Measurements from ENCODE around the gene SVIL.
"Not testable (repeated sequence)": the region's sequence is repeated elsewhere in the genome, so short reads cannot be mapped to it uniquely, and the experiment has no call there.

The SVIL gene

GRCh38 chr10:29448125-29448524 lies 186.6 kb downstream of the SVIL start:
- no peak for DNase-seq
- Mint-ChIP-seq H3K9me3 (no peaks in the 10 kb centered on the region), H3K4me3 (no peak overlapping the region), H3K27me3 (ENCODE audit: low read depth, poor library complexity) (peaks cover 20% of the 10 kb centered on the region), H3K27ac (no peak overlapping the region), H3K4me1 (no peaks in the 10 kb centered on the region), H3K36me3 (ENCODE audit: low read depth) (no peaks in the 10 kb centered on the region)
- TF ChIP-seq CTCF (IDR thresholded peaks at IDR 0.05) = no peak

- Mint-ChIP-seq H3K27ac (no peak overlapping the region), H3K4me3 (no peak overlapping the region), H3K4me1 (no peaks in the 10 kb centered on the region), H3K9me3 (no peaks in the 10 kb centered on the region), H3K36me3 (ENCODE audit: low read depth) (no peaks in the 10 kb centered on the region), H3K27me3 (ENCODE audit: low read depth, poor library complexity) (peaks cover 17% of the 10 kb centered on the region)
- TF ChIP-seq CTCF (IDR thresholded peaks at IDR 0.05) = no peak
- no peak for DNase-seq
Measured at GRCh38 chr10:29446327-29446726, 188.4 kb downstream of the SVIL start.

- peaks cover 3% of the 10 kb centered on the region for H3K36me3 Mint-ChIP-seq (ENCODE audit: low read depth)
- DNase-seq = no peak
Measured at GRCh38 chr10:29443745-29444523, 190.8 kb downstream of the SVIL start.

GRCh38 chr10:29440981-29441380 lies 193.8 kb downstream of the SVIL start:
- no peak for TF ChIP-seq CTCF (IDR thresholded peaks at IDR 0.05)
- Mint-ChIP-seq H3K9me3 (peaks cover 34% of the 10 kb centered on the region), H3K27ac (no peak overlapping the region), H3K4me3 (no peak overlapping the region), H3K4me1 (no peaks in the 10 kb centered on the region), H3K27me3 (ENCODE audit: low read depth, poor library complexity) (peaks cover 7% of the 10 kb centered on the region), H3K36me3 (ENCODE audit: low read depth) (peaks cover 5% of the 10 kb centered on the region)
- DNase-seq = no peak

More at GRCh38 chr10:29443745-29444523, 190.8 kb downstream of the SVIL start:
- TF ChIP-seq CTCF (IDR thresholded peaks at IDR 0.05) = no peak
- no peak overlapping the region for H3K4me3 Mint-ChIP-seq
- H3K27me3 Mint-ChIP-seq (ENCODE audit: low read depth, poor library complexity) = peaks cover 10% of the 10 kb centered on the region
- H3K9me3 Mint-ChIP-seq = peaks cover 12% of the 10 kb centered on the region
- H3K4me1 Mint-ChIP-seq = no peaks in the 10 kb centered on the region
- no peak overlapping the region for H3K27ac Mint-ChIP-seq

GRCh38 chr10:29439005-29439404 lies 195.8 kb downstream of the SVIL start:
- H3K4me3 Mint-ChIP-seq; H3K36me3 Mint-ChIP-seq (ENCODE audit: low read depth); H3K27ac Mint-ChIP-seq; H3K27me3 Mint-ChIP-seq (ENCODE audit: low read depth, poor library complexity); H3K4me1 Mint-ChIP-seq; DNase-seq: not testable (repeated sequence)
- peaks cover 38% of the 10 kb centered on the region for H3K9me3 Mint-ChIP-seq

- DNase-seq = no peak
- no peak for TF ChIP-seq CTCF (IDR thresholded peaks at IDR 0.05)
- H3K4me3 Mint-ChIP-seq = no peak overlapping the region
- H3K27ac Mint-ChIP-seq = no peak overlapping the region
- H3K9me3 Mint-ChIP-seq = peaks cover 38% of the 10 kb centered on the region
- H3K4me1 Mint-ChIP-seq = no peaks in the 10 kb centered on the region
- no peaks in the 10 kb centered on the region for H3K27me3 Mint-ChIP-seq (ENCODE audit: low read depth, poor library complexity)
- peaks cover 5% of the 10 kb centered on the region for H3K36me3 Mint-ChIP-seq (ENCODE audit: low read depth)
Measured at GRCh38 chr10:29438271-29438670, 196.5 kb downstream of the SVIL start.

Measured in nephron progenitor cell (in vitro differentiated cells).